ENCODE data around the gene KHK. TPM values are rescaled to one million over a fixed set of nuclear protein-coding genes. Genes with fewer than 3 reads are reported as not detected.

KHK gene
- total and polyA plus RNA-seq, 9 of the 15 experiments (the other 6 are each of a cell fraction or from before 2014, with no cell fraction given): 1.5 to 10.7 (median 5.2) TPM

GRCh38 chr2:27125104-27125503, 38.5 kb downstream of the KHK start (continued):
- TF ChIP-seq PHF8 (IDR thresholded peaks at IDR 0.05; ENCODE audit: borderline replicate concordance, low read length): no peak
- no peak for TF ChIP-seq ZNF655 (CRISPR knock-in tag; IDR thresholded peaks at IDR 0.05)
- TF ChIP-seq THAP12 (CRISPR knock-in tag; IDR thresholded peaks at IDR 0.05): no peak
- no peak for TF ChIP-seq ZNF282 (CRISPR knock-in tag; IDR thresholded peaks at IDR 0.05)
- no peak for TF ChIP-seq CUX1 (CRISPR knock-in tag; IDR thresholded peaks at IDR 0.05)
- TF ChIP-seq ZBTB26 (CRISPR knock-in tag; IDR thresholded peaks at IDR 0.05): no peak
